NCI-H2107 treated with DMSO at 0.1 percent for 48 hours (cell line): ENCODE results near the gene MBP.

Experiments
- DNase-seq: peaks from one replicate; lab custom pipeline; 2025; ENCODE audit not compliant: unreplicated experiment; lab: John Stamatoyannopoulos, UW

Gene MBP

DNA sequence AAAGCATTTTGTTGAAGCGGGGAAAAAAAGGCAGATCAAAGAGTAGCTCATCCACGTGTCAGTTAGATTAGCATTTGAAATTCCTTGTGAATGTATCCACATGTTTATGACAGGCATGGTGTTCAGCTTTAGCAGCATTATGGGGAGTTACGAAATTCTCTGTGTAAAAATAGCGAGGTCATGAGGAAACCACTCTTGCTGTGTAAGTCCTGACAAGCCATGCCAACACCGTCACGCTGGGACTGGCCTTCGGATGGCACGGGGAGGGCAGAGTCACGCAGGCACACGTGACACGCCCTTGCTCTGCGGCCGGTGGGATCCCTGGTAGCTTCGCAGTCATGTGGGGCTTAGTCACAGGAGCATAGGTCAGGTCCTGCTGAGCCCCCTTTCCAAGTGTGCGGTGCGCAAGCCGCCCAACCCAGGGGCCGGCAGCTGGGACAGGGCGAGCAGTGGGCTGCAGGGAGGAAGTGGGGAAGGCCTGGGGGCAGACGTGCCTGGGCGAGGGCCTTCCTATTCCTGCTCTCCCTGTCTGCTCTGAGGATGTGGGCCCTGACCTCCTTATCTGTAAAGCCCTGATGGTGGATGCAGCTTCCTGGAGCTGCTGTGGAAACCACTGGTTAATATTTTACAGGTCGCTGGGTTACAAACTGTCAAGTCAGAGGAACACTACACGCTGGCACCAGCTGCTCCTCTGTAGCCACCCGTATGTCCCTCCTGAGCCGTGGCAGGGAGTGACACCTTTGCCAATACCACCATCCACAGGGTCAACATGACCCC is 18.0 kb downstream of the MBP start:
- DNase-seq = no peak

DNA sequence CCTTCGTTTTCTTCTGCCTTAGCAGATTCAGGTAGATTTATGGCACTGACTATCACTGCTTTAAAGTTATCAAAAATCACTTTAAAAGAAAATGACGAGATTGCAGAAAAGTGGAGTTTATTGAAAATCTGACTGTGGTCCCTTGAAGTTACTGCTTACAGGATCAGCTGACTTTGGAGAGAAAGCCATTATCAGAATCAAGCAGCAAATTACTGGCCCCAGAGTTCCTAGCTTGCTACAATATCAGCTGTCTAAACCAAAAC is 18.5 kb downstream of the MBP start:
- DNase-seq = no peak

DNA sequence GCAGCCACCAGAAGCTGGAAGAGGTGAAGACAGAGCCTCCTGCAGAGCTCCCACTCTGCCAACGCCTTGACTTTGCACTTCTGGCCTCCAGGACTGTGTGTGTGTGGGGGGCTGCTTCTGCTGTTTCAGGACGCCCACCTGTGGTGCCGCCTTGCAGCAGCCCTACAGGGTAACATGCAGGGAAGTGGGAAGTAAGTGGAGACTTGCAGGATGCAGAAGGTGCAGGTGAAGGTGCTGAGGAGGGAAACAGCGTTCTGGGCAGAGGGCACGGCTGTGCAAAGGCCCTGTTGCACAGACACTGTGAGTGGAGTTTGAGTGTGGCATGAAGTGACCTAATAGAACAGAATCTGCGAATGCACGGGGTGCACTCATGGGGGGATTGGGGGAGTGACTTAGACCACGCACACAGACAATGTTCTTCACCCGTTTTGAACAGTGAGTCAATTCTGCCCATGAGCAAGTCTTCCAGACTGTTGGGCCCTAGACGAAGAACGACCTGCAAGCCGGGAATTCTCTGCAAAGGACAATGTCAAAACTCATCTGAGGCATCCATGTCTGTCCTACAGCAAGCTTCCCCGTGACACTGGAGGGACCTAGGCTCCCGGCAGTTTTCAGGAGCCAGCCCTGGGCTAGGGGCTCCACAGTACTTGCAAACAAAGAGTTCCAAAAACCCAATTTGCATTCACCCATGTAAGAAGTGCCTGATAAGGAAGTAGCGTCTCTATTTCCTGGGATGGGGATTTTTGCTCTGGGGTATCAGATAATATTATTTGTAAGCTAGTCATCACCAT is 19.0 kb downstream of the MBP start:
- DNase-seq = no peak

DNA sequence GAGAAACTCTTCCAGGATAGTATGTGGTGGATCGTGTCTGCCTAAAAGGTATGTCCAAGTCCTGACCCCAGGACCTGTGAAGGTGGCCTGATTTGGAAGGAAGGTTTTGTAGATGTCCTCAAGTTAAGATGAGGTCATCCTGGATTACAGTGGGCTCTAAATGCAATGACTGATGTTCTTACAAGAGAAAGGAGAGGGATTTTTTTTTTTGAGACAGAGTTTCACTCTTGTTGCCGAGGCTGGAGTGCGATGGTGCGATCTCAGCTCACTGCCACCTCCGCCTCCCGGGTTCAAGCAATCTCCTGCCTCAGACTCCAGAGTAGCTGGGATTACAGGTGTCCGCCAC is 19.9 kb downstream of the MBP start:
- no peak for DNase-seq

DNA sequence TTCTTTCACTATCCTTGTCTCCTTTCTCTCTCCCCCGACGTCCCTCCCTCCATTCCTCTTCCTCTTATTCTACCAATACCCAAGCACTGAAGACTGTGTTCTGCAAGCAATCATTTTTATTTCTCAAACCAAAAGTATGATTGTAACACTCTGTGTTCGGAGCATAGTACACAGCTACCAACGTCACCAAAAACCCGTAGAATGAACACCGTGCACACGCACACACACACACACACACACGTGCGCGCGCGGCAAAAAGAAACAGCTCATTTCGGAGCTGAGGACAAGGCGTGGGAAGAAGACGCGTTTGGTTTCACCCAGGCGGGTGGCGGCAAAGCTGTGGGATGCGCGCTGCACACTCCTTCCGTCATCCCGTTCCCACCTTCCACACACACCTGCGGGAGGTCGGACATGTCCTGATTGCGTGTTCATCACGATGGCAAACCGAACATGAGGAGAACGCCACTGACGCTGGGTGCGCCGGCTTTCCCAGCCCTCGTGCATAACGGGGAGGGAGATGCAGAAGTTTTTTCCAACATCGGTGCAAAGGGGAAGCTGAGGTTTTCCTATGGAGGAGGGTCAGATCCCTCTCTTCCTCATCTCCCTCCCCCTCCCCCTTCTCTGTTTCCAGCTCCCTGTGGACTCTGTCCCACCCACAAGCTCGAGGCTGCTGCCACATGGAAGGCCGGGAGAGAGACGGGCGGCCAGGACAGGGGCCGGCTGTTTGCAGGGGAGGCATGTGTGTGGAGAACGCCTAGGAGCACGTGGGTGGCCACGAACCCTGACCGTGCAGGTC is 20.4 kb downstream of the MBP start:
- DNase-seq = no peak

DNA sequence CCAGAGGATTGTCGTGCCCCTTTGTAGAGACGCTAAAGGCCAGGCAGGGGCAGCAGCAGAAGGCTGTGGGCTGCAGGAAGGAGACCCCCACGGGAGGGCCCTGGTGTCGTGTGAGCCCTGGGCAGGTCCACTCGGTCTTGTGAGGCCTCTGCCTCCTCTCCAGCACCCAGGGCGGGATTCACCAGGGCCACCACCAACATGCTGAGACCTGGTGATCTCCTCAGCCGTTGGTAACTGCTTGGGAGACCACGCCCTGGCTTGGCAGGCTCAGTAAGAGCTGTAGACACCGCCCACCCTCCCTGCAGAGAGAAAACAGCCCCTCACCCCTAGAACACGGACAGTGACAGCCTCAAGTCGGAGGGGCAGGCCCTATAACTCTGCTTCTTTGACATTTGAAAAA is 21.1 kb downstream of the MBP start:
- no peak for DNase-seq

DNA sequence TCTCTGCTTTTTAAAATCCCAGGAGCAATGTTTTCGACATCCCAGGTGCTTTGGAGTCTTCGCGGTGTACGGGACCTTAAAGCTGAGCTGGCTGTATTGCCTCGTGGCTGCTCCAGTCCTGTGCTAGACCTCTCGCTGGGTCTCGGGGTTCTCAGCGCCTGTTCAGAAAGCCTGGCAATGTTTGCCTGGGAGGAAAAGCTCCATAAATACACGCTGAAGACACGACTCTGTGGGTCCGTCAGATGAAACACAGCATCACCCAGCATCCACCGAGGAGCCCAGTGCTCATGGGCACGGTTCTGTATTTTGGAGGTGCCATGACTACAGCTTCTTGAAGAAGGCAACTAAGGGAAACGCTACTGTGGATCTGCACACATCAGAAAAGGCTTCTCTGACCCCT is 21.6 kb downstream of the MBP start:
- DNase-seq = no peak

DNA sequence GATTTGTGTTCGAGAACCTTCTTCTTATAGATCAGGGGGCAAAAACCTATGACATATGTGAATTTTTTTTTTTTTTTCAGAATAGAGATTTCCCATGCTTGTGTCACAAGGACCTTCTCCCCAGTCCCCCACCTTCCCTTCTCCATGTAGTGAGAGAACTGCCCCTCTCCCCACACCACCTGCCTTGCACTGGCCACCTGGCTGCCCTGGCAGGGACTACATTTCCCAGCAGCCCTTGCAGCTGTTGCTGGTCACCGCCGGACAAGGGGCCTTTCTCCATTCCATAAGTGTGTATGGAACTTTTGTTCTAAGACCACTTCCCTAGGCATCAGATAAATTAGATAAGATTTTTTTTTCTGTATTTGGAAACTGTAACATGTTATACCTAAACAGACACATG is 22.2 kb downstream of the MBP start:
- no peak for DNase-seq

DNA sequence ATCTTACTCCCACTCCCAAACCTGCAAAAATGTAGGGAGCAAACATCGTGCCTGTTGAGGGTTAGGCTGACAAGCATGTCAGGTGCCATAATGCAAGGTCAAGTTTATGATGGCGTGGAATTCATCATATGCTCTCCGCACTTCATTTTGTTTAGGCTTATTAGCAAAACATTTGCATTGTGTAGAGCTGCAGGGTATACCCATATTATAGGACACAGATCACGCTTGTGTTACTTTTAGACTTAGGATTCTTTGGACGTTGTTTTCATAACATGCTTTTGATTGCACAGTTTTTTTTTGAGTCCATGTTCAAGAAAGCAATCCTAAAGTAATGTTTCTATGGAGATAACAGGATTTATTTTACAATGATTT is 22.9 kb downstream of the MBP start:
- DNase-seq = no peak

DNA sequence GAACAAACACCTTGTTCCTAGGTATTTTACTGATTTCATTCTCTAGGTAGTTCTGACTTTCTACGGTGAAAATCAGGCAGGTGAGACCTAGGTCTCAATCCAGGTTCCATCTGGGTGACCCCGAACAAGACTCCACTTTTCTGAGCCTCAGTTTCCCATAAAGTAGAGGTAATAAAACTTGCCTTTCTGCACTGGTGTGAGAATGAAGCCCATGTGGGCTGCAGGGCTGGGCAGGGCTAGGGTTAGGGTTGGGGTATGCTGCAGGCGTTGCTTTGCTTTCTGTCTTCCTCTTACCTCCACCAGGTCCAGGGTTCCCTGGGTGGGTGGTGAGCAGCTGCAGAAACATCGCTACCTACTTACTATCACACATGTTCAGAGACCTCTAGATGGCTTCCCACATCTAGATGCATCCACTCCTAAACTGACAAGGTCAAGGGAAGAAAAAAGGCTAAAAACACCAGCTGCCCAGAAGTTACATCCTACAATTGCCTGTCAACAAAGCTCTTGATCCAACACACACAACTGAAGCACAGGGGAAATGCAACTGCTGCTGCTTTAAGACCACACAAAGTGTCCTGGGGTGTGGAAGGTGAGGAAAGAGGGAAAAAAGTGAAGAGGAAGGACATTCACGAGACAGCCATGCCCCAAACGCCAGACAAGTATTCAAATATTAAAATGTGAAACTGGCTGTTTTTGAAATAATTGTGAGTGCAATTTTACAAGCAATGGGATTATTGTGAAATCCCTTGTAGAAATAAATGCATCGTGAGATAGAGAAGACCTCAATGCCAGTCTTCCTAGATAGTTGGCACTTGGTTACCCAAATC is 23.5 kb downstream of the MBP start:
- DNase-seq = no peak

DNA sequence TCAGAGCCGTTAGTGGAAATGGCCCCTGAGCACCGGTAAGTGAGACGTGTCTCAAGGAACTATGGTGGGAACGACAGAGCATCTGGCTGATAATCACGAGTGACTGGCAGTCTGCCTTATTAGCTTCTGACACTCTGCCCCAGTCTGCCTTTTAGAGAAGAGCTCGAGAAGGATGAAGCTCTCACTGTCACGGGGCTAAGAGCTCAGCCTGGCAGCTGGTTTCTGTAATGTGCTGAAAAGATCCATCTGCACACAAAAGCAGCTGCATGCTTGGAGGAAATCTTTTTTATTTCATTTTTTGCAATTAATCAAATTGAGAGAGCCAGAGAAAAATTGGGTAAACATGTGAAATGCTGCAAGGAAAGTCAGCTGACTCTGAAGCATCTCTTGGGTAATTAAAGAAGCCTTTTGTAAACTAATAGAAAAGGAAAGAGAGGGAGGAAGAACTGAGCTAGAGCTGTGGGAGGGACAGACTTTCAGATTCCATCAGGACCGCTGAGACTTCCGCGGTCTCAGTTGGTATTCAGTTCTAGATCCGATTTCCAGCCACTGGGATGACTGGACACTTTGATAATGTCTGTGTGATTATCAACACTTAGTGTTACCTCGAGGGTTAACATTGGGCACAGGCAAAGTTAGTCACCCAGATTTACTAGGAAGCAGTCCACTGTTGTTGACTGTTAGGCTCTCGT is 24.4 kb downstream of the MBP start:
- DNase-seq = no peak

DNA sequence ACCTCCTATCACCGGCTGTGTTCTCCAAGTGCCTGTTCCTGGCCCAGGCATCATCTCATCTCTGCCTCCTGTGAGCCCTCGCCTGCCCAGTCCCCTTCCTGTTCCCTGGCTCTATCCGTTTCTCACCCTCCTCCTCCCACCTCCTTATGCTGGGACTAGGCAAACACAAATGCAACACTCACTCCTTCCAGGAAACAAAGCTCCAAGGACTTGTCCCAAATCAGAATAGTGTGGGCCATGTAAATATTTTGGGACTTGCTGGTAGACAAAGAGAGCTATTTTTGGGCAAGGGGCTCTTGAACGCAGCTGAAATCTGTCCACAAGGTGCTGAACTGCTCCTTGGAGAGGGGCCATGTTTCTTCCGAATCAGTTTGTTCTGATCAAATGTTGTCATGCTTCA is 25.3 kb downstream of the MBP start:
- DNase-seq = no peak

DNA sequence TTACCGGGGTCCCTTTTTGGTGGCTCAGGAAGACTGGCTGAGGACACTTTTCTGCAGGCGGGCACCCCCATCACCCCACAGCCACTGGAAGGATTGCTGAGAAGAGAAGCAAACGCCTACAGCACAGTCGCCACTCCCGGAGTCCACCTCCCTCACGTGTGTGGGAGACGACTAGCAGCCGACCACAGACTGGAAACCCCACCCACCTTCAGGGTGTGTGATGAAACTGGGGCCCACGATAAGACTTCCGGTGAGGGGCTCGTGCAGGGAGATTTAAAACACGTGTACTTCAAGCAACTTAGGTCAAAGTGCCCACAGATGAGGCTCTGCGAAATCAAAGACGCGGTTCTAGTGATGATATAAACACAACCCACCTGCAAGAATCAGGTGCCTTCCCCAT is 26.3 kb downstream of the MBP start:
- no peak for DNase-seq

DNA sequence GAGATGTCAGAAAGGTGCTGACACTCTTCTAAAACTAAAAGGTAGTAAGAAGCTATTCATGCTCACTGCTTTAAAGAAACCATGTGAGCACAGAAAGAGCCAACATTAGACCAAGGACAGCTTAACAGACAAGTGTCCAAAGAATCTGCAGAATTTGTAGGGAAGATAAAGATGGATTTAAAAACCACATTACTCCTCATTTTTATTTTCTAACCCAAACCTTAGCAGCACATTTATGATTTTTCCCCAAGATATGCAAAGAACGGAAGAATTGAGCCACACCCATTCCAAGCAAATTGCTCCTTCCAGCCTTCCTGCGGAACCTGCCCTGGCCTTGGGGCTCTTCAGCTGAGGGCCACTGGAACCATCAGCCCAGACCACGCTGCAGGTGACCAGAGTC is 26.9 kb downstream of the MBP start:
- DNase-seq = no peak

DNA sequence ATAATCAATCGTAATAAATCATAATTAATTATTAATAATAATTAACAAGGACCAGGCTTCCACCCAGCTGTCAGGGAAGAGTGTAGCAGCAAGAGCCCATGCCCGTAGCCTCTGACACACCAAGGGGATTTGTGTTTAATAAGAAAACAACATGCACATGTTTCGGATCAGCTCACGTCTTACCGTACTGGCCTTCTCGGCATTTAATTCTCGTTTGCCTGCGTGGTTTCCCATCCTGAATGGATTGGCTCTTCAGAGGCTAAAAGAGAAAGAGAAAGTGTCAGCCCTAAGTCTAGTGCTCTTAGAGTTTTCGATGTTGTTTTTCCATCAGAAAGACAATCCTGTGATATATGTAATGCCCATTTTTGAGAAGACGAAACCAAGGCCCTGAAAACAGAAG is 27.6 kb downstream of the MBP start:
- no peak for DNase-seq

DNA sequence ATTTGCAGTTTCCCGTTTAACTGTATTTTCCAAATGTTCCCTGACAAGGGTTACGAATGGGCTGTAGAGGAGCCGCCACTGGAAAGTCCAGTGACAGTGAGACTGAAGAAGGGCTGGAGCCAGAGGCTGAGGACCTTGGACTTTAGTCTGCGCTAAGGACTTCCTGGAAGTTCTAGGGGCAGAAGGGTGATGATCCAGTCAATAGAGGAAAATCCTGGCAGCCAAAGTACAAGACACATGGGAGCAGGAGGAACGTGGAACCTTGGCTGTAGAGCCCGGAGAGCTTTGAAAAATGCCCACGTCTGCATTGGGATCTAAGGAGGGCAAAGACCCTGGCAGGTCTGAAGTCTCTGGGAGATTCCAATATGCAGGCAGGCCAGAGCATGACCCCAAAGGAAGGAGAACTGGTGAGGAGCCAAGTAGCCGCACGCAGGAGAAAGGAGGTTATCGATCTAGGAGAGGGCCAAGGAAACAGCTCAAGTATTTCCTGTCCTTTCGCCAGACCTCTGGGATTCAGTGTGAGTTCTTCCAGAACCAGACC is 28.5 kb downstream of the MBP start:
- no peak for DNase-seq

DNA sequence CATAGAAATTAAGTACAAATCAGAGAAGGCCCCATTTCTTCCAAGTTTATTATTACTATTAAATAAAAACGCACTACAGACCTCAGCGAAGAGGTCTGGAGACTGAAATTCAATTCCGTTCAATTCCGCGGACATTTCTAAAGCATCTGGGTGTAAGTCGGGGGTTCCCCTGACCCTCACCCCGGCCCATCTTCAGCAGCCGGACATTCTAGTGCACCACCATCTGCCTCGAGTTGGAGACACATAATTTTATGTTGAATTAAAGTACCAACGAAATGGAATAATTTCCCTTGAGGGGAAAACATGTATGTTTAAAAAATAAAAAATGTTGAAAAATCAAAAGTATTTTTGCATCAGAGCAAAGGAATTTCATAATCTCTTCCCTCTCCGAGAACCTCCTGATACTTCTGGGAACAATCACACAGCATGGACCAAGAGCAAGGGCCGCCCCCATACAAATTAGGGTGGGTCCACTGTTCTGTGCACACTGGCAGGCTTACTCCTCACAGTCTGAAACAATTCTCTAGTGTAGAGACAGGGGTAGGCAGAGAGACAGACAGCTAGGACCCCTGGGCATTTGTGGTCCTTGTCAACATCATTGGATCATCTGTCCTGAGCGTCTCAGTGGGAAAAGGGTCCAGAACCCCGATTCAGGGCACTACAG is 29.3 kb downstream of the MBP start:
- no peak for DNase-seq

DNA sequence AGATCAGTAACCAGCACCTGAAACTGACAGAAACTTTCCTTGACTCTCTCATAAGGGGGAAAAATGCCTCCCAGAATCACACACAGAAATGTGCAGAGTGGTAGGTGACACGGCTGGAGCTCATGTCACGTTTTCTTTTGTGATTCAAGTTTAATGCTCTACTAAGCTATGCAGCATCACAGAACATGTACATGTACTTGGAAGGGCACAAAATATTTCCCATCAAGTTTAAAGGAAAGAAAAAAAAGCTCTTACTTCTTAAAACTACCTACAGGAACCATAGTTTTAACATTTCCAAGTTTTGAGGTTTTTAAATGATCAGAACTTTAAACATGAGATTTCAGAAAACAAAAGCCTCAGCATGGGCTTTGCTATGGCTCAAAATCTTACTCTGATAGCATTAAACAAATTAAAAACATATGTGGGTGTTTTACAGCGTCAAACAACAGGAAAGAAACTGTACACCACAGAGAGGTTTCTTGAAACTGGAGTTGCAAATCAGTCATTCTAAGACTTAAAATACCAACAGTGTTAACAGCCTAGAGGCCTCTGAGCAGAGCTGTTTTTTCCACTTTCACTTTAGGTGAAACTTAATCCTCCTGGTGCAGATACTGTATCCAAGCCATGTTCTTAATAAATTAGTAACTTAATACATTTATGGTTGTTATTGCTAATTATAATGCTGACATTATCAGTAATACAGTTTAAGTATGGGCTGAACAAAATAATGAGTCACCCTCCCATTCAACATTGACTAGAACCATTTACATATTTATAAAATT is 30.1 kb downstream of the MBP start:
- DNase-seq = no peak
